Peyer's patch (tissue), 4 donors: ENCODE data around the gene PRKCZ. TPM values are rescaled to one million over a fixed set of nuclear protein-coding genes. Genes with fewer than 3 reads are reported as not detected.
A peak's percentile ranks its signal among the peaks of the same experiment; 100 is the strongest.

Source experiments
- DNase-seq, 3 donors: peaks; one replicate each; pipeline ENCODE4 v3.0.0-alpha.2; 2017 to 2019
- H3K27ac ChIP-seq, 4 donors: fragments of 200-600 bp; sonication (generic); one replicate each; pipeline ENCODE4 v1.5.1; 2016 to 2019
- H3K27me3 ChIP-seq, 2 donors: fragments of 200-600 bp; sonication (generic); one replicate each; pipeline ENCODE4 v1.5.1; 2019
- H3K36me3 ChIP-seq, 3 donors: fragments of 200-600 bp; sonication (generic); one replicate each; pipeline ENCODE4 v1.5.1; 2016 to 2019
- H3K4me1 ChIP-seq, 4 donors: fragments of 200-600 bp; sonication (generic); one replicate each; pipeline ENCODE4 v1.5.1; 2016 to 2019
- H3K4me3 ChIP-seq, 4 donors: fragments of 200-600 bp; sonication (generic); 1 replicate in 3 of 4; 2 replicates in 1 of 4; pipeline ENCODE4 v1.5.1; 2016 to 2019; ENCODE audit warnings: mild to moderate bottlenecking in 1 of 4
- H3K9me3 ChIP-seq, 4 donors: fragments of 200-600 bp; sonication (generic); one replicate each; pipeline ENCODE4 v1.5.1; 2016 to 2019; ENCODE audit warnings: mild to moderate bottlenecking in 1 of 4
- POLR2A ChIP-seq, 2 donors: fragments of 450-650 bp; IDR thresholded peaks; one replicate each; pipeline ENCODE4 v1.5.1; 2017; ENCODE audit warnings: antibody characterized with exemption in 2 of 2, mild to moderate bottlenecking in 2 of 2, moderate library complexity in 2 of 2
- total RNA-seq, 4 donors: library from RNA; depleted of rRNA; stranded (reverse); fragments of >200 nt; gene quantifications; one replicate each; pipeline ENCODE4 v1.1.0, GENCODE V29; 2016
- TF ChIP-seq, protein P1 (sequence below), 6 experiments: fragments of 450-650 bp in 4 of 6; fragments of 200-600 bp in 2 of 6; sonication (generic) in 1 of 6; IDR thresholded peaks; one replicate each; pipeline ENCODE4 v1.5.1; 2017 to 2019; ENCODE audit warnings: antibody characterized with exemption in 6 of 6, mild to moderate bottlenecking in 3 of 6, moderate library complexity in 1 of 6

Gene PRKCZ
- total RNA-seq, 4 donors from 2014 or later, result 51.2 to 105 (median 93.6) TPM

DNA sequence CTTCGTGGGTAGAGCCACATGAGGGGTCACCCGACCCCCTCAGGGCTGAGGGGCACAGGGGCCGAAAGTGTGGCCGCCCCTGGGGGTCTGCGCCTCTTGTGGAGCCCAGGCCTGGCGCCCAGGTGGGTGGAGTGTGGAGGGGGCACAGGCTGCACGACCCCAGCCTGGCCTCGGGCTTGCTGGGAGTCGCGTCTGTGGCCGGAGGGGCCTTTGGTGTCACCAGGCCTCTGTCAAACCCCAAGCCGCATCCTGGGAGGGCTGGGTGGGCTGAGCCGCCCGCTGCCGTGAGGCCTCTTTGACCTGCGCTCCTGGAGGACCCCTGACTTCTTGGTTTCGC is 83.6 kb downstream of the PRKCZ start:
- peaks cover 0 to 46% (median 9%) of the 10 kb centered on the region in 4 donors for H3K4me1 ChIP-seq
- TF ChIP-seq, protein P1, sequence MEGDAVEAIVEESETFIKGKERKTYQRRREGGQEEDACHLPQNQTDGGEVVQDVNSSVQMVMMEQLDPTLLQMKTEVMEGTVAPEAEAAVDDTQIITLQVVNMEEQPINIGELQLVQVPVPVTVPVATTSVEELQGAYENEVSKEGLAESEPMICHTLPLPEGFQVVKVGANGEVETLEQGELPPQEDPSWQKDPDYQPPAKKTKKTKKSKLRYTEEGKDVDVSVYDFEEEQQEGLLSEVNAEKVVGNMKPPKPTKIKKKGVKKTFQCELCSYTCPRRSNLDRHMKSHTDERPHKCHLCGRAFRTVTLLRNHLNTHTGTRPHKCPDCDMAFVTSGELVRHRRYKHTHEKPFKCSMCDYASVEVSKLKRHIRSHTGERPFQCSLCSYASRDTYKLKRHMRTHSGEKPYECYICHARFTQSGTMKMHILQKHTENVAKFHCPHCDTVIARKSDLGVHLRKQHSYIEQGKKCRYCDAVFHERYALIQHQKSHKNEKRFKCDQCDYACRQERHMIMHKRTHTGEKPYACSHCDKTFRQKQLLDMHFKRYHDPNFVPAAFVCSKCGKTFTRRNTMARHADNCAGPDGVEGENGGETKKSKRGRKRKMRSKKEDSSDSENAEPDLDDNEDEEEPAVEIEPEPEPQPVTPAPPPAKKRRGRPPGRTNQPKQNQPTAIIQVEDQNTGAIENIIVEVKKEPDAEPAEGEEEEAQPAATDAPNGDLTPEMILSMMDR (IDR thresholded peaks at IDR 0.05), result no peak
- no peak for TF ChIP-seq POLR2A (IDR thresholded peaks at IDR 0.05)
- H3K4me3 ChIP-seq, result peak overlapping the region; percentile 33 to 46 (median 43)
- H3K27ac ChIP-seq, result peak overlapping the region; percentile 79 to 92 (median 80)
- H3K9me3 ChIP-seq, result no peaks in the 10 kb centered on the region
- no peak for DNase-seq
- no peaks in the 10 kb centered on the region for H3K27me3 ChIP-seq
- H3K36me3 ChIP-seq, result no peaks in the 10 kb centered on the region

GRCh38 chr1:2134266-2134620 is 84.0 kb downstream of the PRKCZ start:
- peaks cover 0 to 49% (median 9%) of the 10 kb centered on the region in 4 donors for H3K4me1 ChIP-seq
- no peaks in the 10 kb centered on the region for H3K36me3 ChIP-seq
- H3K9me3 ChIP-seq, result no peaks in the 10 kb centered on the region
- H3K27ac ChIP-seq, result peak overlapping the region; percentile 79 to 97 (median 86)
- TF ChIP-seq, protein P1 (IDR thresholded peaks at IDR 0.05), result no peak
- TF ChIP-seq POLR2A (IDR thresholded peaks at IDR 0.05), result no peak
- DNase-seq, result no peak
- no peaks in the 10 kb centered on the region for H3K27me3 ChIP-seq
- H3K4me3 ChIP-seq, result no peak overlapping the region

DNA sequence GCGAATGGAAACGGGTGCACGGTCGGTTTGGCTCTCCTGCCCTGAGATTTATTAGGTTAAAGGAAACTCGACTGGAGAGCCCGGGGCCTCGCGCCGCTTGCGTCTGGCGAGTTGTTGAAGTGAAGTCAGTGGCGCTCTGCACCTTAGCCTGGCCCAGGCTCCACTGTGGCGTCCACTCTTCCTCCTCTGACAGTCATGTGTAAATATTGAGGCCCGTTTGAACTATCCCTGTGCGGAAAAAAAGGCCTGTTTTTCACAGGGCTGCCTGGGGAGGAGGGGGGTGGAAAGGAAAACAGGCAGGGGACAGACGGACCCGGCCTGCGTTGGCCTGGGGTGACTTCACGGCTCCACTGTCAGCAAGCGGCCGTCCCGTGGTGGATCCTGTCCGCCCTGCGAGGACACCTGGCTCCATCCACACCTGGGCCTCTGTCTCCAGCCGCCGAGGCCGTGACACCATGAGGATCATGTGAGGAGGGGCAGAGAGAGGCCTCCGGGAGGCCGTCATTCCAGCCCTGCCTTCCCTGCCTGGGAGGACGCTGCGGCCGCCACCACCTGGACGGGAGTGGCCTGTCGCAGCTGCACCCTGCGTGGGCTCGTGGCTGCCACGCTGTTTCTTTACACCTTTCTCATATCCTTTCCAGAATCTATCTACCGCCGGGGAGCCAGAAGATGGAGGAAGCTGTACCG is 84.6 kb downstream of the PRKCZ start:
- Histone ChIP-seq H3K27me3 (no peaks in the 10 kb centered on the region), H3K36me3 (no peaks in the 10 kb centered on the region), H3K27ac (peak overlapping the region; percentile 46 to 97 (median 76)), H3K9me3 (no peaks in the 10 kb centered on the region), H3K4me1 (peaks cover 0 to 55% (median 9%) of the 10 kb centered on the region in 4 donors), H3K4me3 (no peak overlapping the region)
- TF ChIP-seq, protein P1 (IDR thresholded peaks at IDR 0.05), result no peak
- no peak for TF ChIP-seq POLR2A (IDR thresholded peaks at IDR 0.05)
- DNase-seq, result peak in 1 of 3 donors; percentile 48

GRCh38 chr1:2135441-2135841 is 85.2 kb downstream of the PRKCZ start:
- TF ChIP-seq POLR2A (IDR thresholded peaks at IDR 0.05), result no peak
- TF ChIP-seq, protein P1 (IDR thresholded peaks at IDR 0.05), result no peak
- Histone ChIP-seq H3K4me3 (no peak overlapping the region), H3K4me1 (peaks cover 0 to 56% (median 9%) of the 10 kb centered on the region in 4 donors), H3K27ac (peak overlapping the region; percentile 46 to 97 (median 76)), H3K9me3 (no peaks in the 10 kb centered on the region), H3K27me3 (no peaks in the 10 kb centered on the region), H3K36me3 (no peaks in the 10 kb centered on the region)
- DNase-seq, result peak in 2 of 3 donors; percentile 62 to 68

DNA sequence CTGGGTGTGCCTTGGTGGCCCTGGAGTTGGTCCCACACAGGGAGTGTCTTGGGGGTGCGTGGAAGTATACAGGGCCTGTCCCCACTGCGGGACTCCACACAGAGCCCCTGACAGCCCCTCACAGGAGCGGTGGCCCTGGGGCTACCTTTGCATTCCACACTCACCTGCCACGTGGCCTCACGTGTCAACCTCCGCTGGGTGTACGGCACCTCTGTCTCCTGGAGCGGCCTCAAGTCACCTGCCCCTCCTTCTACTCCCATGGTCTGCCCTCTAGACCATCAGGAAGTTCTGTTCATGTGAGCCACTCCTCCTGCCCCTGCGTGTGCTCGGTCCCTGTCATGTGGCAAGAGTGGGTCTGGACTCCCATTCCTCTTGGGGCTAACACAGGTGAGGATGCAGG is 85.7 kb downstream of the PRKCZ start:
- H3K9me3 ChIP-seq, result no peaks in the 10 kb centered on the region
- no peaks in the 10 kb centered on the region for H3K36me3 ChIP-seq
- peaks cover 0 to 56% (median 9%) of the 10 kb centered on the region in 4 donors for H3K4me1 ChIP-seq
- no peak for TF ChIP-seq POLR2A (IDR thresholded peaks at IDR 0.05)
- TF ChIP-seq, protein P1 (IDR thresholded peaks at IDR 0.05), result no peak
- peak in 1 of 3 donors; percentile 48 for DNase-seq
- H3K27me3 ChIP-seq, result no peaks in the 10 kb centered on the region
- peak overlapping the region in 3 of 4 donors; percentile 74 to 97 (median 92) for H3K27ac ChIP-seq
- no peak overlapping the region for H3K4me3 ChIP-seq
